GM21723 (cell line): Measurements from ENCODE around the gene POSTN.

Experiments
- ATAC-seq: cut with Tn5 transposase; IDR thresholded peaks from one replicate; pipeline ENCODE4 v1.9.1; 2021; ENCODE audit warnings: mild to moderate bottlenecking, moderate library complexity; ENCODE audit not compliant: unreplicated experiment

The POSTN gene

GRCh38 chr13:37515226-37515625, 83.3 kb downstream of the POSTN start:
- no peak for ATAC-seq
